Esophagus muscularis mucosa (tissue), 4 donors: Measurements from ENCODE around the gene DAB2IP. TPM values are rescaled to one million over a fixed set of nuclear protein-coding genes. Genes with fewer than 3 reads are reported as not detected.
A peak's percentile ranks its signal among the peaks of the same experiment; 100 is the strongest.

Experiments used
- DNase-seq: peaks from one replicate; pipeline ENCODE4 v3.0.0-alpha.2; 2017; ENCODE audit errors: extremely low spot score
- H3K27ac ChIP-seq, 4 donors: fragments of 200-600 bp; sonication (generic); replicated peaks in 1 of 4; 1 replicate in 3 of 4; 2 replicates in 1 of 4; pipeline ENCODE4 v1.5.1; 2016 to 2019; ENCODE audit warnings: mild to moderate bottlenecking in 1 of 4
- H3K27me3 ChIP-seq, 4 donors: fragments of 200-600 bp; sonication (generic); one replicate each; pipeline versions ENCODE4 v1.5.1 to v1.6.0; 2016 to 2019
- H3K36me3 ChIP-seq, 4 donors: fragments of 200-600 bp; sonication (generic); one replicate each; pipeline ENCODE4 v1.5.1; 2016 to 2019
- H3K4me1 ChIP-seq, 4 donors: fragments of 200-600 bp; sonication (generic); one replicate each; pipeline ENCODE4 v1.5.1; 2016 to 2019
- H3K4me3 ChIP-seq, 4 donors: fragments of 200-600 bp; sonication (generic); 1 replicate in 2 of 4; 2 replicates in 2 of 4; pipeline ENCODE4 v1.5.1; 2016 to 2019; ENCODE audit warnings: mild to moderate bottlenecking in 4 of 4, moderate library complexity in 1 of 4
- H3K9me3 ChIP-seq, 4 donors: fragments of 200-600 bp; sonication (generic); 1 replicate in 3 of 4; 2 replicates in 1 of 4; pipeline ENCODE4 v1.5.1; 2016 to 2019
- CTCF ChIP-seq, 3 experiments: fragments of 200-600 bp in 2 of 3; fragments of 450-650 bp in 1 of 3; sonication (generic) in 2 of 3; IDR thresholded peaks; one replicate each; pipeline ENCODE4 v1.5.1; 2017 to 2019; ENCODE audit warnings: antibody characterized with exemption in 3 of 3, mild to moderate bottlenecking in 2 of 3, moderate library complexity in 1 of 3
- EP300 ChIP-seq: sonication (generic); formaldehyde crosslinking; IDR thresholded peaks from one replicate; pipeline ENCODE4 v1.6.1; 2017; ENCODE audit warnings: antibody characterized with exemption
- POLR2A ChIP-seq: fragments of 450-650 bp; IDR thresholded peaks from one replicate; pipeline ENCODE4 v1.6.1; 2017; ENCODE audit warnings: antibody characterized with exemption, moderate library complexity, mild to moderate bottlenecking, low read depth
- POLR2AphosphoS5 ChIP-seq, 2 donors: sonication (generic); formaldehyde crosslinking; IDR thresholded peaks; one replicate each; pipeline ENCODE4 v1.6.1; 2017; ENCODE audit warnings: antibody characterized with exemption in 2 of 2
- WGBS: methylation state at CpG from one replicate; pipeline ENCODE4 v1.1.5; 2018; 5-methylcytosine and 5-hydroxymethylcytosine counted together
- intact Hi-C: fragments of 100-400 bp; cut with DNase I; formaldehyde crosslinking; loops from one replicate; pipeline ENCODE4 v1.15.1; 2023
- total RNA-seq, 4 donors: library from RNA; depleted of rRNA; stranded (reverse); fragments of >200 nt; gene quantifications; one replicate each; pipeline versions ENCODE4 v1.1.0 to v1.2.1, GENCODE V29; 2016

The DAB2IP gene
- total RNA-seq, 4 donors from 2014 or later, result 41.7 to 102 (median 62.4) TPM

- H3K4me1 ChIP-seq, result peaks cover 98 to 99% (median 98%) of the 10 kb centered on the region in 4 donors
- H3K4me3 ChIP-seq, result no peak overlapping the region
- H3K27ac ChIP-seq, result peak overlapping the region; percentile 74 to 84 (median 81)
- H3K27me3 ChIP-seq, result no peaks in the 10 kb centered on the region
- intact Hi-C loops, result no loop called here
- peak; percentile 97 for DNase-seq
- 42% methylated on average over 12 of the region's 21 CpGs for WGBS
- H3K9me3 ChIP-seq, result no peaks in the 10 kb centered on the region
- TF ChIP-seq POLR2AphosphoS5 (IDR thresholded peaks at IDR 0.05) (peak; percentile 88 to 95), EP300 (peak; percentile 79), POLR2A (no peak), CTCF (IDR thresholded peaks at IDR 0.05) (no peak)
- no peaks in the 10 kb centered on the region for H3K36me3 ChIP-seq
Measured at GRCh38 chr9:121725008-121725775, 73.8 kb downstream of the DAB2IP start.

GRCh38 chr9:121727295-121728020 is 76.0 kb downstream of the DAB2IP start:
- WGBS, result 72% methylated on average over 4 of the region's 4 CpGs
- intact Hi-C loops, result no loop called here
- no peaks in the 10 kb centered on the region for H3K36me3 ChIP-seq

GRCh38 chr9:121728916-121729315 is 77.5 kb downstream of the DAB2IP start:
- Histone ChIP-seq H3K27me3 (no peaks in the 10 kb centered on the region), H3K4me1 (peaks cover 87 to 92% (median 88%) of the 10 kb centered on the region in 4 donors), H3K9me3 (no peaks in the 10 kb centered on the region), H3K27ac (no peak overlapping the region), H3K4me3 (no peak overlapping the region), H3K36me3 (no peaks in the 10 kb centered on the region)
- intact Hi-C loops, result no loop called here
- no peak for DNase-seq
- 59% methylated on average over 1 of the region's 1 CpG for WGBS
- TF ChIP-seq POLR2AphosphoS5 (IDR thresholded peaks at IDR 0.05) (no peak), CTCF (IDR thresholded peaks at IDR 0.05) (no peak), EP300 (no peak), POLR2A (no peak)

More at GRCh38 chr9:121727295-121728020, 76.0 kb downstream of the DAB2IP start:
- no peak for TF ChIP-seq POLR2AphosphoS5 (IDR thresholded peaks at IDR 0.05)
- TF ChIP-seq EP300, result no peak
- TF ChIP-seq POLR2A, result no peak
- no peak for TF ChIP-seq CTCF (IDR thresholded peaks at IDR 0.05)
- Histone ChIP-seq H3K4me3 (no peak overlapping the region), H3K27me3 (no peaks in the 10 kb centered on the region), H3K27ac (peak overlapping the region; percentile 13 to 84 (median 64)), H3K9me3 (no peaks in the 10 kb centered on the region), H3K4me1 (peaks cover 98 to 99% (median 98%) of the 10 kb centered on the region in 4 donors)
- no peak for DNase-seq

- intact Hi-C loops, result no loop called here
- peaks cover 84 to 89% (median 86%) of the 10 kb centered on the region in 4 donors for H3K4me1 ChIP-seq
- 81% methylated on average over 10 of the region's 10 CpGs for WGBS
- DNase-seq, result no peak
- no peaks in the 10 kb centered on the region for H3K9me3 ChIP-seq
- H3K27me3 ChIP-seq, result no peaks in the 10 kb centered on the region
- TF ChIP-seq POLR2A (no peak), EP300 (no peak), POLR2AphosphoS5 (IDR thresholded peaks at IDR 0.05) (no peak), CTCF (IDR thresholded peaks at IDR 0.05) (no peak)
- no peak overlapping the region for H3K4me3 ChIP-seq
- H3K27ac ChIP-seq, result no peak overlapping the region
- no peaks in the 10 kb centered on the region for H3K36me3 ChIP-seq
Measured at GRCh38 chr9:121729769-121730562, 78.5 kb downstream of the DAB2IP start.
